Measurements from ENCODE around the gene SYNPO. TPM values are rescaled to one million over a fixed set of nuclear protein-coding genes. Genes with fewer than 3 reads are reported as not detected.

SYNPO gene
- total RNA-seq, 2 donors from 2014 or later, result 4.2 to 4.5 TPM

GRCh38 chr5:150651924-150652671 is 11.6 kb downstream of the SYNPO start:
- H3K4me3 ChIP-seq (ENCODE audit: low read length), result no peak overlapping the region
- Mint-ChIP-seq H3K36me3 (ENCODE audit: low read depth) (peaks cover 3% of the 10 kb centered on the region), H3K27me3 (ENCODE audit: insufficient read depth) (peaks cover 2% of the 10 kb centered on the region), H3K4me3 (no peak overlapping the region), H3K4me1 (peaks cover 20% of the 10 kb centered on the region), H3K9me3 (no peaks in the 10 kb centered on the region), H3K27ac (no peak overlapping the region)
- no peaks in the 10 kb centered on the region for H3K4me1 ChIP-seq (ENCODE audit: control insufficient read depth, insufficient read depth, low read length)
- no peaks in the 10 kb centered on the region for H3K27me3 ChIP-seq (ENCODE audit: control insufficient read depth, insufficient read depth, low read length, poor library complexity, severe bottlenecking)
- no peak for TF ChIP-seq CTCF (conservative IDR thresholded peaks at IDR 0.05)
- no peak overlapping the region for H3K9ac ChIP-seq (ENCODE audit: extremely low read depth, low read length, poor library complexity, severe bottlenecking)
- no peaks in the 10 kb centered on the region for H3K9me3 ChIP-seq (ENCODE audit: control insufficient read depth, low read length)
- 84% methylated on average over 13 of the region's 13 CpGs; no CpG with 5 or more reads in 1 of the 2 experiments for WGBS, 2 experiments (ENCODE audit: insufficient coverage in 1 of 2, insufficient read length in 1 of 2)
- H3K36me3 ChIP-seq (ENCODE audit: control insufficient read depth, insufficient read depth, low read length), result no peaks in the 10 kb centered on the region
- peak; percentile 52 for DNase-seq
- peak overlapping the region; percentile 89 for H3K27ac ChIP-seq (ENCODE audit: low read depth, low read length)

DNA sequence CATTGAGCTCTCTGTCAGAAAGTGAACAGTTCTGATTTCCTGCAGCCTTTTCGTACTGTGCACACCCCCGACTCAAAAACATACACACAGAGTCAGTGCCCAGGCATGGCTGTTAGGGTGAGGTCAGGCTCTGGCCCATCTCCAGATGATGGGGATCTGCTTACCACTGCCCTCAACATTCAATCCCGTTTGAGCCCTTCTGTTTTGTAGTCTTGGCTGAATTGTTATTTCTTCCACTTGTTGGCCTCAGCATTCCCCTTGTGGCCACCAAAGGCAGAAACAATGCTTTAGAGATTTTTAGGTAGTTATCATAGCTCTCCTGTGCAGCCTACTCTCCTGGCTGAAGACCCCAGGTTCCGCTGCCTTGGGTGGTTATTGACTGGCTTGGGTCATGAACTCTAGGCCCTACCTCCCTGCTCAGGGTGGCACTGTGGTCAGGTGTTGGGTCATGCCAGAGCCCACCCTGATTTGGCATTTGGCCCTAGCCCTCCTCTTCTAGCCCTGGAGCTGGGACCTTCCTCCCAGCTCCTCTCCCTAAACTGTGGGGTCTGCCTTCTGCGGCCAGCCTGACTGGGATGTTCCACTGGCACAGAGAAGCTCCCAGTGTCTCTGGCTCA is 12.8 kb downstream of the SYNPO start:
- peak; percentile 58 for TF ChIP-seq CTCF (conservative IDR thresholded peaks at IDR 0.05)
- H3K27ac Mint-ChIP-seq, result no peak overlapping the region
- H3K4me3 Mint-ChIP-seq, result no peak overlapping the region
- DNase-seq, result peak; percentile 46
- Histone ChIP-seq H3K4me1 (ENCODE audit: control insufficient read depth, insufficient read depth, low read length) (no peaks in the 10 kb centered on the region), H3K4me3 (ENCODE audit: low read length) (no peak overlapping the region), H3K27ac (ENCODE audit: low read depth, low read length) (no peak overlapping the region), H3K36me3 (ENCODE audit: control insufficient read depth, insufficient read depth, low read length) (no peaks in the 10 kb centered on the region), H3K9ac (ENCODE audit: extremely low read depth, low read length, poor library complexity, severe bottlenecking) (no peak overlapping the region), H3K27me3 (ENCODE audit: control insufficient read depth, insufficient read depth, low read length, poor library complexity, severe bottlenecking) (no peaks in the 10 kb centered on the region), H3K9me3 (ENCODE audit: control insufficient read depth, low read length) (no peaks in the 10 kb centered on the region)
- peaks cover 3% of the 10 kb centered on the region for H3K36me3 Mint-ChIP-seq (ENCODE audit: low read depth)
- peaks cover 25% of the 10 kb centered on the region for H3K4me1 Mint-ChIP-seq
- WGBS, 2 experiments (ENCODE audit: insufficient coverage in 1 of 2, insufficient read length in 1 of 2), result 93 to 97% methylated on average over 5 of the region's 5 CpGs
- no peaks in the 10 kb centered on the region for H3K9me3 Mint-ChIP-seq
- no peaks in the 10 kb centered on the region for H3K27me3 Mint-ChIP-seq (ENCODE audit: insufficient read depth)

DNA sequence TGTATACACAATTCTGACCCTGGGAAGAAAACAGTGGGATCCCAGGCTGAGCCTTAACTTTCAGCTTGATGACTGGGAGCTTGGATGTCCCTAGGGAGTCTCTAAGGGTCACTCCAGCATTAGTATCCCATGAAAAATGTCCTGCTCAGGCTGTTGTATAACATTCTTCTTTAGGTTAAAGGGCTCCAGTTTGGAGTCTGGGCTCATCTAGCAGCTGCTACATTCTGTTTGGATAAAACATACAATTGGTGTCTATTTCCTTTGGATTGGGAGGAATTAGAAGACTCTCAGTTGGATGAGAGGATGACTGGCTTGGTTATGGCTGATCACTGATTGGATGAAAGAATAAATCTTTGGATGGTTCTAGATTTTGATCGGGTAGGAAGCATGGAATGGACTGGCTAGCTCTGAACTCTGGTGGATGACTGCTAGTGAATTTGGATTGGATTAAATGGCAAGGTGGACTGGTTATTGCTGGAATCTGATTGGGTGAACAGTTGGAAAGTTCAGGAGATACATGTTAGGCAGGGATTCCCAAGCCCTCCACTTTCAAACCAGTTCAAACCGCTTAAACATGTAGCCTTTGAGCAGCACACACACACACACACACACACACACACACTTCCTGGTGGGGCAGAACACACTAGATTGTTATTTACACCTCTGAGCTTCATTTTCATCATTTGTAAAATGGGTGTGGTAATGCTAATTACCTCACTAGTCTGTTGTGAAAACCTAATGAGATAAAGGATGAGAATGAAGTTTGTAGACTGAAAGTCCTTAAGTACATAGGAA is 13.5 kb downstream of the SYNPO start:
- Histone ChIP-seq H3K27me3 (ENCODE audit: control insufficient read depth, insufficient read depth, low read length, poor library complexity, severe bottlenecking) (no peaks in the 10 kb centered on the region), H3K4me1 (ENCODE audit: control insufficient read depth, insufficient read depth, low read length) (no peaks in the 10 kb centered on the region), H3K4me3 (ENCODE audit: low read length) (no peak overlapping the region), H3K9me3 (ENCODE audit: control insufficient read depth, low read length) (no peaks in the 10 kb centered on the region), H3K27ac (ENCODE audit: low read depth, low read length) (no peak overlapping the region), H3K36me3 (ENCODE audit: control insufficient read depth, insufficient read depth, low read length) (no peaks in the 10 kb centered on the region), H3K9ac (ENCODE audit: extremely low read depth, low read length, poor library complexity, severe bottlenecking) (no peak overlapping the region)
- H3K27ac Mint-ChIP-seq, result no peak overlapping the region
- no peak overlapping the region for H3K4me3 Mint-ChIP-seq
- no peaks in the 10 kb centered on the region for H3K9me3 Mint-ChIP-seq
- no peak for TF ChIP-seq CTCF (conservative IDR thresholded peaks at IDR 0.05)
- no peaks in the 10 kb centered on the region for H3K27me3 Mint-ChIP-seq (ENCODE audit: insufficient read depth)
- H3K4me1 Mint-ChIP-seq, result peaks cover 30% of the 10 kb centered on the region
- DNase-seq, result no peak
- H3K36me3 Mint-ChIP-seq (ENCODE audit: low read depth), result no peaks in the 10 kb centered on the region
- WGBS, 2 experiments (ENCODE audit: insufficient coverage in 1 of 2, insufficient read length in 1 of 2), result 90 to 92% methylated on average over 2 of the region's 2 CpGs
